ENCODE measurements around the gene PTGER3. TPM values are rescaled to one million over a fixed set of nuclear protein-coding genes. Genes with fewer than 3 reads are reported as not detected.

The PTGER3 gene
- total RNA-seq, 1 donor from 2014 or later, result 0.26 TPM

- H3K36me3 Mint-ChIP-seq (ENCODE audit: low read depth), result no peaks in the 10 kb centered on the region
- no peaks in the 10 kb centered on the region for H3K9me3 Mint-ChIP-seq
- peaks cover 34% of the 10 kb centered on the region for H3K27me3 Mint-ChIP-seq
- H3K27ac Mint-ChIP-seq, result no peak overlapping the region
- intact Hi-C loops (cut with micrococcal nuclease), result no loop called here
- no peak overlapping the region for H3K4me3 Mint-ChIP-seq
- no peak for DNase-seq
- H3K4me1 Mint-ChIP-seq, result peaks cover 7% of the 10 kb centered on the region
These were observed 5.8 kb downstream of the PTGER3 start for GRCh38 chr1:71041806-71042205.

- H3K9me3 Mint-ChIP-seq, result no peaks in the 10 kb centered on the region
- H3K4me1 Mint-ChIP-seq, result peaks cover 1% of the 10 kb centered on the region
- DNase-seq, result no peak
- peaks cover 25% of the 10 kb centered on the region for H3K27me3 Mint-ChIP-seq
- intact Hi-C loops (cut with micrococcal nuclease), result no loop called here
- no peaks in the 10 kb centered on the region for H3K36me3 Mint-ChIP-seq (ENCODE audit: low read depth)
- H3K4me3 Mint-ChIP-seq, result no peak overlapping the region
- no peak overlapping the region for H3K27ac Mint-ChIP-seq
These were observed 7.9 kb downstream of the PTGER3 start for GRCh38 chr1:71039661-71040262.

- no peaks in the 10 kb centered on the region for H3K36me3 Mint-ChIP-seq (ENCODE audit: low read depth)
- no peak overlapping the region for H3K27ac Mint-ChIP-seq
- H3K4me3 Mint-ChIP-seq, result no peak overlapping the region
- no peak for DNase-seq
- H3K27me3 Mint-ChIP-seq, result peaks cover 24% of the 10 kb centered on the region
- intact Hi-C loops (cut with micrococcal nuclease), result no loop called here
- H3K4me1 Mint-ChIP-seq, result peaks cover 1% of the 10 kb centered on the region
- H3K9me3 Mint-ChIP-seq, result no peaks in the 10 kb centered on the region
These were observed 8.7 kb downstream of the PTGER3 start for GRCh38 chr1:71038942-71039341.

- DNase-seq, result no peak
These were observed 9.6 kb downstream of the PTGER3 start for GRCh38 chr1:71037829-71038620.

GRCh38 chr1:71037066-71037465 lies 10.6 kb downstream of the PTGER3 start:
- H3K9me3 Mint-ChIP-seq, result no peaks in the 10 kb centered on the region
- H3K27ac Mint-ChIP-seq, result no peak overlapping the region
- no peaks in the 10 kb centered on the region for H3K36me3 Mint-ChIP-seq (ENCODE audit: low read depth)
- peaks cover 27% of the 10 kb centered on the region for H3K27me3 Mint-ChIP-seq
- no peak for DNase-seq
- intact Hi-C loops (cut with micrococcal nuclease), result no loop called here
- H3K4me1 Mint-ChIP-seq, result peaks cover 1% of the 10 kb centered on the region
- no peak overlapping the region for H3K4me3 Mint-ChIP-seq

More at GRCh38 chr1:71037829-71038620, 9.6 kb downstream of the PTGER3 start:
- no peaks in the 10 kb centered on the region for H3K36me3 Mint-ChIP-seq (ENCODE audit: low read depth)
- intact Hi-C loops (cut with micrococcal nuclease), result no loop called here
- H3K27me3 Mint-ChIP-seq, result peaks cover 26% of the 10 kb centered on the region
- peaks cover 1% of the 10 kb centered on the region for H3K4me1 Mint-ChIP-seq
- no peak overlapping the region for H3K27ac Mint-ChIP-seq
- no peak overlapping the region for H3K4me3 Mint-ChIP-seq
- H3K9me3 Mint-ChIP-seq, result no peaks in the 10 kb centered on the region

GRCh38 chr1:71033136-71033535 lies 14.5 kb downstream of the PTGER3 start:
- intact Hi-C loops (cut with micrococcal nuclease), result no loop called here
- H3K9me3 Mint-ChIP-seq, result no peaks in the 10 kb centered on the region
- DNase-seq, result no peak
- peaks cover 14% of the 10 kb centered on the region for H3K27me3 Mint-ChIP-seq
- no peak overlapping the region for H3K4me3 Mint-ChIP-seq
- no peaks in the 10 kb centered on the region for H3K4me1 Mint-ChIP-seq
- H3K27ac Mint-ChIP-seq, result no peak overlapping the region
- no peaks in the 10 kb centered on the region for H3K36me3 Mint-ChIP-seq (ENCODE audit: low read depth)

GRCh38 chr1:71031426-71031825 lies 16.2 kb downstream of the PTGER3 start:
- Mint-ChIP-seq H3K27me3 (peaks cover 14% of the 10 kb centered on the region), H3K4me3 (no peak overlapping the region), H3K27ac (no peak overlapping the region)

GRCh38 chr1:71030026-71030425 lies 17.6 kb downstream of the PTGER3 start:
- Mint-ChIP-seq H3K4me1 (no peaks in the 10 kb centered on the region), H3K9me3 (no peaks in the 10 kb centered on the region), H3K27me3 (peaks cover 7% of the 10 kb centered on the region), H3K4me3 (no peak overlapping the region), H3K36me3 (ENCODE audit: low read depth) (no peaks in the 10 kb centered on the region), H3K27ac (no peak overlapping the region)
- intact Hi-C loops (cut with micrococcal nuclease), result no loop called here
- no peak for DNase-seq

More at GRCh38 chr1:71031426-71031825, 16.2 kb downstream of the PTGER3 start:
- no peak for DNase-seq
- Mint-ChIP-seq H3K36me3 (ENCODE audit: low read depth) (no peaks in the 10 kb centered on the region), H3K9me3 (no peaks in the 10 kb centered on the region), H3K4me1 (no peaks in the 10 kb centered on the region)
- intact Hi-C loops (cut with micrococcal nuclease), result no loop called here

- H3K4me1 Mint-ChIP-seq, result no peaks in the 10 kb centered on the region
- no peak overlapping the region for H3K27ac Mint-ChIP-seq
- H3K27me3 Mint-ChIP-seq, result peaks cover 7% of the 10 kb centered on the region
- H3K9me3 Mint-ChIP-seq, result no peaks in the 10 kb centered on the region
- no peak overlapping the region for H3K4me3 Mint-ChIP-seq
- no peak for DNase-seq
- intact Hi-C loops (cut with micrococcal nuclease), result no loop called here
- no peaks in the 10 kb centered on the region for H3K36me3 Mint-ChIP-seq (ENCODE audit: low read depth)
These were observed 18.6 kb downstream of the PTGER3 start for GRCh38 chr1:71028981-71029380.

GRCh38 chr1:71027991-71028390 lies 19.6 kb downstream of the PTGER3 start:
- intact Hi-C loops (cut with micrococcal nuclease), result no loop called here
- Mint-ChIP-seq H3K4me3 (no peak overlapping the region), H3K4me1 (no peaks in the 10 kb centered on the region), H3K27ac (no peak overlapping the region), H3K9me3 (no peaks in the 10 kb centered on the region), H3K36me3 (ENCODE audit: low read depth) (no peaks in the 10 kb centered on the region), H3K27me3 (peaks cover 5% of the 10 kb centered on the region)
- DNase-seq, result no peak

- H3K36me3 Mint-ChIP-seq (ENCODE audit: low read depth), result no peaks in the 10 kb centered on the region
- H3K4me3 Mint-ChIP-seq, result no peak overlapping the region
- intact Hi-C loops (cut with micrococcal nuclease), result no loop called here
- DNase-seq, result no peak
- no peaks in the 10 kb centered on the region for H3K9me3 Mint-ChIP-seq
- peaks cover under 1% of the 10 kb centered on the region for H3K27me3 Mint-ChIP-seq
- H3K4me1 Mint-ChIP-seq, result no peaks in the 10 kb centered on the region
- H3K27ac Mint-ChIP-seq, result no peak overlapping the region
These were observed 21.5 kb downstream of the PTGER3 start for GRCh38 chr1:71026093-71026492.

GRCh38 chr1:71023515-71023914 lies 24.1 kb downstream of the PTGER3 start:
- no peak for DNase-seq
- H3K36me3 Mint-ChIP-seq (ENCODE audit: low read depth), result no peaks in the 10 kb centered on the region
- H3K4me3 Mint-ChIP-seq, result no peak overlapping the region
- no peaks in the 10 kb centered on the region for H3K27me3 Mint-ChIP-seq
- intact Hi-C loops (cut with micrococcal nuclease), result no loop called here
- no peak overlapping the region for H3K27ac Mint-ChIP-seq
- no peaks in the 10 kb centered on the region for H3K9me3 Mint-ChIP-seq
- no peaks in the 10 kb centered on the region for H3K4me1 Mint-ChIP-seq

- Mint-ChIP-seq H3K4me3 (no peak overlapping the region), H3K36me3 (ENCODE audit: low read depth) (no peaks in the 10 kb centered on the region), H3K9me3 (no peaks in the 10 kb centered on the region), H3K4me1 (no peaks in the 10 kb centered on the region), H3K27me3 (peaks cover 2% of the 10 kb centered on the region), H3K27ac (no peak overlapping the region)
- intact Hi-C loops (cut with micrococcal nuclease), result no loop called here
- no peak for DNase-seq
These were observed 28.2 kb downstream of the PTGER3 start for GRCh38 chr1:71019233-71019969.

- H3K36me3 Mint-ChIP-seq (ENCODE audit: low read depth), result no peaks in the 10 kb centered on the region
- no peaks in the 10 kb centered on the region for H3K4me1 Mint-ChIP-seq
- no peak for DNase-seq
- H3K27me3 Mint-ChIP-seq, result peaks cover 2% of the 10 kb centered on the region
- intact Hi-C loops (cut with micrococcal nuclease), result no loop called here
- H3K27ac Mint-ChIP-seq, result no peak overlapping the region
- H3K9me3 Mint-ChIP-seq, result no peaks in the 10 kb centered on the region
- no peak overlapping the region for H3K4me3 Mint-ChIP-seq
These were observed 28.8 kb downstream of the PTGER3 start for GRCh38 chr1:71018791-71019190.
